22Rv1 (cell line): Measurements from ENCODE around the gene ERVFRD-1.

Source experiments
- H3K27ac ChIP-seq: fragments of 450-650 bp; 2 replicates; pipeline ENCODE4 v1.5.1; 2017
- ZFX ChIP-seq: fragments of 450-650 bp; IDR thresholded peaks from 2 replicates; pipeline ENCODE4 v1.6.1; 2017; ENCODE audit warnings: antibody characterized with exemption, borderline replicate concordance
- TF ChIP-seq, protein P1 (sequence below): fragments of 450-650 bp; IDR thresholded peaks from 2 replicates; pipeline ENCODE4 v1.5.1; 2017; ENCODE audit warnings: mild to moderate bottlenecking

The ERVFRD-1 gene

DNA sequence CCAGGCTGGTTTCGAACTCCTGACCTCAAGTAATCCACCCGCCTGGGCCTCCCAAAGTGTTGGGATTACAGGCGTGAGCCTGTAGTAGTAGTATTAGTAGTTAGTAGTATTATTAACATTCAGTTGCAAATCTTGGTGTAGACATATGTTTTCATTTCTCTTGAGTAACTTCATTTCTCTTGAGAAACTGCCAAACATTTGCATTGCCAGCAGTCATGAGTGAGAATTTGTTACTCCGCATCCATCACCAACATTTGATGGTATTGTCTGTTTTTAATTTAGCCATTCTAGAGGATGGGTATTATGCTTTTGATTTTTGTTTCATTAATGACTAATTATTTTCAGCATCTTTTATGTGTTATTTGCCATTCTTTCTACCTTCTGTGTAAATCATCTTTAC is 1.5 kb upstream of the ERVFRD-1 start:
- no peak overlapping the region for H3K27ac ChIP-seq
- no peak for TF ChIP-seq ZFX
- TF ChIP-seq, protein P1, sequence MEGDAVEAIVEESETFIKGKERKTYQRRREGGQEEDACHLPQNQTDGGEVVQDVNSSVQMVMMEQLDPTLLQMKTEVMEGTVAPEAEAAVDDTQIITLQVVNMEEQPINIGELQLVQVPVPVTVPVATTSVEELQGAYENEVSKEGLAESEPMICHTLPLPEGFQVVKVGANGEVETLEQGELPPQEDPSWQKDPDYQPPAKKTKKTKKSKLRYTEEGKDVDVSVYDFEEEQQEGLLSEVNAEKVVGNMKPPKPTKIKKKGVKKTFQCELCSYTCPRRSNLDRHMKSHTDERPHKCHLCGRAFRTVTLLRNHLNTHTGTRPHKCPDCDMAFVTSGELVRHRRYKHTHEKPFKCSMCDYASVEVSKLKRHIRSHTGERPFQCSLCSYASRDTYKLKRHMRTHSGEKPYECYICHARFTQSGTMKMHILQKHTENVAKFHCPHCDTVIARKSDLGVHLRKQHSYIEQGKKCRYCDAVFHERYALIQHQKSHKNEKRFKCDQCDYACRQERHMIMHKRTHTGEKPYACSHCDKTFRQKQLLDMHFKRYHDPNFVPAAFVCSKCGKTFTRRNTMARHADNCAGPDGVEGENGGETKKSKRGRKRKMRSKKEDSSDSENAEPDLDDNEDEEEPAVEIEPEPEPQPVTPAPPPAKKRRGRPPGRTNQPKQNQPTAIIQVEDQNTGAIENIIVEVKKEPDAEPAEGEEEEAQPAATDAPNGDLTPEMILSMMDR, result no peak

DNA sequence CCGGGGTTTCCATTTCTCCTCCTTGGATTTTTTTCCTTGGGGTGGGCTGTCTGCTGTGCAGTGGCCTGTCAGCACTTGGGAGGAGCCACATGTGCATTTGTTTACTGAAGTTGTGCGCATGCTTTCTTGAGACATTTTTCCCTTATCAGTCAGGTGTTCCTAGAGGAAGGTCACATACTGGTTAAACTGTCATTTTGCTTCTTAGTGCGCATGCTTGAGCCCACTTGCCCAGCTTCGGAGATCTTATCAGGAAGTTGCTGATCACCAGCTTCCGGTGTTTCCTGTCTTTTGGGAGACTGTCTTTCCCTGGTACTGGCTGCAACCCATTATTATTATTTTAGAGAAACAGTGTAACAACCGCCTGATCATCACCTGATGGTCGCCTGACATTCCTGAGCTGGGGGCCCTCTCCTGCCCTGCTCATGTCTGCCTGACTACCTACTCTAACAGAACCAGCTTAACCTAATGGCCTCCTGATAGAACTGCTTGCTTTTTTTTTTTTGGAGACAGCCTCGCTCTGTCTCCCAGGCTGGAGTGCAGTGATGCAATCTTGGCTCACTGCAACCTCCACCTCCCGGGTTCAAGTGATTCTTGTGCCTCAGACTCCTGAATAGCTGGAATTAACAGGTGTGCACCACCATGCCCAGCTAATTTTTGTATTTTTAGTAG is 378 bp upstream of the ERVFRD-1 start:
- H3K27ac ChIP-seq, result no peak overlapping the region
- TF ChIP-seq, protein P1, result no peak
- no peak for TF ChIP-seq ZFX

- no peak for TF ChIP-seq ZFX
- TF ChIP-seq, protein P1, result no peak
- no peak overlapping the region for H3K27ac ChIP-seq
These were observed 2.8 kb downstream of the ERVFRD-1 start for GRCh38 chr6:11108726-11109125.

- TF ChIP-seq, protein P1, result no peak
- TF ChIP-seq ZFX, result no peak
- no peak overlapping the region for H3K27ac ChIP-seq
These were observed 8.5 kb downstream of the ERVFRD-1 start for GRCh38 chr6:11103065-11103464.

GRCh38 chr6:11101417-11101816 is 10.1 kb downstream of the ERVFRD-1 start:
- TF ChIP-seq, protein P1, result no peak
- TF ChIP-seq ZFX, result no peak
- H3K27ac ChIP-seq, result no peak overlapping the region

DNA sequence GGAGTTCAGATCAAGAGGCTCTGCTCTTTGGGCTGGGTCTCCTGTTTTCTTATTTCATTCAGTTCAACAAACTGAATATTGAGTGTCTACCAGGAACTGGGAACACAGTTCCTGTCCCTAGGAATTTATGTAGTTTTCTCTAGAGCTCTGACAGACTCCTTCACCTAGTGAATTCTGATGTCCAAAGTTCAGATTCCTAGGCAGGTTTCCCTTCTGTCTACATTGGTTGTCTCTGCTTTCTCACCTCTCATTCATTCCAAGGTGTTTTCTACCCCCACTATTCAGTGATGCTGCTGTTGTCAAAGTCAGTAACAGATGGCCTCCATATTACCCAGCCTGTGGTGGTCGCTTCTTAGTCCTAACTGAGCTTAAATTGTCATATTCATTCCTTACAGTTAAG is 13.5 kb downstream of the ERVFRD-1 start:
- no peak for TF ChIP-seq ZFX
- no peak overlapping the region for H3K27ac ChIP-seq

GRCh38 chr6:11097476-11097875 is 14.0 kb downstream of the ERVFRD-1 start:
- H3K27ac ChIP-seq, result no peak overlapping the region
- TF ChIP-seq, protein P1, result no peak
- no peak for TF ChIP-seq ZFX

- TF ChIP-seq ZFX, result no peak
- TF ChIP-seq, protein P1, result no peak
- H3K27ac ChIP-seq, result peak overlapping the region; percentile 88
These were observed 15.4 kb downstream of the ERVFRD-1 start for GRCh38 chr6:11096109-11096508.
